Suprapubic skin (tissue), 4 donors: Measurements from ENCODE around the gene DGCR2. TPM values are rescaled to one million over a fixed set of nuclear protein-coding genes. Genes with fewer than 3 reads are reported as not detected.

Experiments used
- DNase-seq, 2 donors: peaks; one replicate each; pipeline ENCODE4 v3.0.0-alpha.2; 2019; ENCODE audit warnings: low spot score in 2 of 2
- H3K27ac ChIP-seq: fragments of 200-600 bp; sonication (generic); one replicate; pipeline ENCODE4 v1.5.1; 2019
- H3K27me3 ChIP-seq: fragments of 200-600 bp; sonication (generic); one replicate; pipeline ENCODE4 v1.5.1; 2019
- H3K36me3 ChIP-seq: fragments of 200-600 bp; sonication (generic); one replicate; pipeline ENCODE4 v1.5.1; 2019
- H3K4me1 ChIP-seq: fragments of 200-600 bp; sonication (generic); one replicate; pipeline ENCODE4 v1.5.1; 2019
- H3K4me3 ChIP-seq: fragments of 200-600 bp; sonication (generic); one replicate; pipeline ENCODE4 v1.5.1; 2019; ENCODE audit warnings: mild to moderate bottlenecking
- H3K9me3 ChIP-seq: fragments of 200-600 bp; sonication (generic); one replicate; pipeline ENCODE4 v1.5.1; 2019
- EP300 ChIP-seq: sonication (generic); formaldehyde crosslinking; IDR thresholded peaks from one replicate; pipeline ENCODE4 v1.6.1; 2017; ENCODE audit warnings: antibody characterized with exemption
- POLR2A ChIP-seq, 2 donors: fragments of 450-650 bp; IDR thresholded peaks; one replicate each; pipeline ENCODE4 v1.6.1; 2017; ENCODE audit warnings: antibody characterized with exemption in 2 of 2, mild to moderate bottlenecking in 2 of 2, moderate library complexity in 2 of 2
- POLR2AphosphoS5 ChIP-seq, 3 donors: sonication (generic); formaldehyde crosslinking; IDR thresholded peaks; one replicate each; pipeline ENCODE4 v1.6.1; 2017; ENCODE audit warnings: antibody characterized with exemption in 3 of 3
- WGBS: methylation state at CpG from one replicate; pipeline ENCODE4 v1.1.5; 2018; 5-methylcytosine and 5-hydroxymethylcytosine counted together
- total RNA-seq, 4 donors: library from RNA; depleted of rRNA; stranded (reverse); fragments of >200 nt; gene quantifications; one replicate each; pipeline ENCODE4 v1.1.0, GENCODE V29; 2016
- TF ChIP-seq, protein P1 (sequence below), 2 donors: fragments of 200-600 bp in 1 of 2; fragments of 450-650 bp in 1 of 2; sonication (generic) in 1 of 2; IDR thresholded peaks; one replicate each; pipeline ENCODE4 v1.5.1; 2016 to 2019; ENCODE audit warnings: antibody characterized with exemption in 2 of 2, mild to moderate bottlenecking in 1 of 2, moderate library complexity in 1 of 2

Gene DGCR2
- total RNA-seq, 4 donors from 2014 or later, result 115 to 172 (median 130) TPM

GRCh38 chr22:19060356-19061009 lies 61.7 kb downstream of the DGCR2 start:
- 82% methylated on average over 15 of the region's 15 CpGs for WGBS
- Histone ChIP-seq H3K27me3 (no peaks in the 10 kb centered on the region), H3K27ac (no peak overlapping the region), H3K4me3 (no peak overlapping the region), H3K4me1 (no peaks in the 10 kb centered on the region), H3K36me3 (peaks cover 96% of the 10 kb centered on the region), H3K9me3 (no peaks in the 10 kb centered on the region)
- no peak for TF ChIP-seq POLR2A (IDR thresholded peaks at IDR 0.05)
- TF ChIP-seq EP300, result no peak
- TF ChIP-seq, protein P1, sequence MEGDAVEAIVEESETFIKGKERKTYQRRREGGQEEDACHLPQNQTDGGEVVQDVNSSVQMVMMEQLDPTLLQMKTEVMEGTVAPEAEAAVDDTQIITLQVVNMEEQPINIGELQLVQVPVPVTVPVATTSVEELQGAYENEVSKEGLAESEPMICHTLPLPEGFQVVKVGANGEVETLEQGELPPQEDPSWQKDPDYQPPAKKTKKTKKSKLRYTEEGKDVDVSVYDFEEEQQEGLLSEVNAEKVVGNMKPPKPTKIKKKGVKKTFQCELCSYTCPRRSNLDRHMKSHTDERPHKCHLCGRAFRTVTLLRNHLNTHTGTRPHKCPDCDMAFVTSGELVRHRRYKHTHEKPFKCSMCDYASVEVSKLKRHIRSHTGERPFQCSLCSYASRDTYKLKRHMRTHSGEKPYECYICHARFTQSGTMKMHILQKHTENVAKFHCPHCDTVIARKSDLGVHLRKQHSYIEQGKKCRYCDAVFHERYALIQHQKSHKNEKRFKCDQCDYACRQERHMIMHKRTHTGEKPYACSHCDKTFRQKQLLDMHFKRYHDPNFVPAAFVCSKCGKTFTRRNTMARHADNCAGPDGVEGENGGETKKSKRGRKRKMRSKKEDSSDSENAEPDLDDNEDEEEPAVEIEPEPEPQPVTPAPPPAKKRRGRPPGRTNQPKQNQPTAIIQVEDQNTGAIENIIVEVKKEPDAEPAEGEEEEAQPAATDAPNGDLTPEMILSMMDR (IDR thresholded peaks at IDR 0.05), result no peak
- TF ChIP-seq POLR2AphosphoS5 (IDR thresholded peaks at IDR 0.05), result no peak
- DNase-seq, result peak; percentile 29 to 48

- Histone ChIP-seq H3K9me3 (no peaks in the 10 kb centered on the region), H3K36me3 (peaks cover 88% of the 10 kb centered on the region), H3K4me3 (no peak overlapping the region), H3K27ac (no peak overlapping the region), H3K27me3 (no peaks in the 10 kb centered on the region), H3K4me1 (no peaks in the 10 kb centered on the region)
- TF ChIP-seq POLR2A (IDR thresholded peaks at IDR 0.05), result no peak
- TF ChIP-seq POLR2AphosphoS5 (IDR thresholded peaks at IDR 0.05), result no peak
- no peak for TF ChIP-seq EP300
- 87% methylated on average over 14 of the region's 20 CpGs for WGBS
- peak; percentile 44 to 66 for DNase-seq
Observed at GRCh38 chr22:19059481-19060278, 62.5 kb downstream of the DGCR2 start.

DNA sequence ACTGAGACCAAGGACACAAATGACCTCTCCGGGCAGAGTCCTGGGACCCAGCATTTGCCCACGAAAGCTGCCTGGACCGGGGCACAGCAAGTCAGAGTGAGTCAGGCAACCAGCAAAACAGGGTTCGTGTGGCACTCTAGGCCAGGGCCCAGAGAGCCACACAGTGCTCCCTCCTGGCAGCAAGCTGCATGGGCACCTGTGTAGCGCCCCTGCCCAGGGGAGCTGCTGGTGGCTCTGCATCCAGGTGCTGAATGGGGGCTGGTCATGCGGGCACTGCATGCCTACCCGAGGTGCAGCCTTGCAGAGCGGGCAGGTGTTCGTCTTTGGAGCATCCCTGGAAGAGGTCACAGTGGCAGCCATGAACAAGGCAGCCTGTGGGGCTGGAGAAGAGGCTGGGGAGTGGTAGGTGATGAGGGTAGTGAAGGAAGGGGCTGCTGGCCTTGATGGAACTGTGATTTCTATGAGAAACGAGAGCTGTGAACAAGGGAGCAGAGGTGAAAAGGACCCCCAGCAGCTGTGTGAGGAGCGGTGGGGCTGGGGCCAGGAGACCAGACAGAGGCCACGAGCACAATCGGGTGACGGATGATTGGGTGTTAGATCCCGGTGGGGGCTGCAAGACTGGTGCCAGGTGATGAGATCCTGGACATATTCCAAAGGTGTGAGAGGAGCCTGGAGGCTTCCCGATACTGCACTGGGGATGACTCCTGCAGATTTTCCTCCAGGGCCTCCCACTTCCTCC lies 63.3 kb downstream of the DGCR2 start:
- Histone ChIP-seq H3K9me3 (no peaks in the 10 kb centered on the region), H3K27ac (no peak overlapping the region)
- 82% methylated on average over 16 of the region's 16 CpGs for WGBS

GRCh38 chr22:19057999-19058491 lies 64.2 kb downstream of the DGCR2 start:
- H3K27ac ChIP-seq, result no peak overlapping the region
- no peak overlapping the region for H3K4me3 ChIP-seq
- peaks cover 80% of the 10 kb centered on the region for H3K36me3 ChIP-seq
- TF ChIP-seq POLR2AphosphoS5 (IDR thresholded peaks at IDR 0.05), result no peak
- TF ChIP-seq, protein P1 (IDR thresholded peaks at IDR 0.05), result no peak
- TF ChIP-seq EP300, result no peak
- no peak for TF ChIP-seq POLR2A (IDR thresholded peaks at IDR 0.05)
- no peaks in the 10 kb centered on the region for H3K9me3 ChIP-seq
- no peaks in the 10 kb centered on the region for H3K4me1 ChIP-seq
- H3K27me3 ChIP-seq, result no peaks in the 10 kb centered on the region
- WGBS, result 65% methylated on average over 1 of the region's 4 CpGs
- peak; percentile 34 to 40 for DNase-seq

More for the DNA sequence above, 63.3 kb downstream of the DGCR2 start:
- Histone ChIP-seq H3K4me3 (no peak overlapping the region), H3K4me1 (no peaks in the 10 kb centered on the region), H3K36me3 (peaks cover 85% of the 10 kb centered on the region), H3K27me3 (no peaks in the 10 kb centered on the region)
- peak; percentile 51 to 58 for DNase-seq
- TF ChIP-seq EP300 (no peak), POLR2AphosphoS5 (IDR thresholded peaks at IDR 0.05) (no peak), POLR2A (IDR thresholded peaks at IDR 0.05) (no peak)
- TF ChIP-seq, protein P1 (IDR thresholded peaks at IDR 0.05), result no peak

GRCh38 chr22:19057539-19057938 lies 64.7 kb downstream of the DGCR2 start:
- H3K4me3 ChIP-seq, result no peak overlapping the region
- H3K9me3 ChIP-seq, result no peaks in the 10 kb centered on the region
- DNase-seq, result peak; percentile 15 to 54
- no peak overlapping the region for H3K27ac ChIP-seq
- no peak for TF ChIP-seq POLR2A (IDR thresholded peaks at IDR 0.05)
- TF ChIP-seq, protein P1 (IDR thresholded peaks at IDR 0.05), result no peak
- no peak for TF ChIP-seq POLR2AphosphoS5 (IDR thresholded peaks at IDR 0.05)
- TF ChIP-seq EP300, result no peak
- peaks cover 80% of the 10 kb centered on the region for H3K36me3 ChIP-seq
- H3K27me3 ChIP-seq, result no peaks in the 10 kb centered on the region
- WGBS, result 88% methylated on average over 7 of the region's 8 CpGs
- no peaks in the 10 kb centered on the region for H3K4me1 ChIP-seq
